Neuronal stem cell (in vitro differentiated cells): ENCODE results near the gene CHML. TPM values are rescaled to one million over a fixed set of nuclear protein-coding genes. Genes with fewer than 3 reads are reported as not detected.
A peak's percentile ranks its signal among the peaks of the same experiment; 100 is the strongest.

Experiments
- DNase-seq: peaks from one replicate; pipeline ENCODE4 v3.0.0-alpha.2; 2013; ENCODE audit warnings: low spot score
- H2AFZ ChIP-seq: one replicate; pipeline ENCODE4 v1.6.1; 2013; ENCODE audit warnings: mild to moderate bottlenecking, low read length, inconsistent platforms
- H2AK5ac ChIP-seq: 2 replicates; pipeline ENCODE4 v1.6.1; 2013; ENCODE audit warnings: low read depth, mild to moderate bottlenecking, inconsistent platforms, low read length, moderate library complexity, mixed read lengths
- H2BK120ac ChIP-seq: 2 replicates; pipeline ENCODE4 v1.6.1; 2013; ENCODE audit warnings: low read depth, mild to moderate bottlenecking, inconsistent platforms, low read length, moderate library complexity, mixed read lengths
- H2BK12ac ChIP-seq: one replicate; pipeline ENCODE4 v1.6.1; 2013; ENCODE audit warnings: low read length, inconsistent platforms
- H2BK15ac ChIP-seq: 2 replicates; pipeline ENCODE4 v1.6.1; 2013; ENCODE audit warnings: mild to moderate bottlenecking, low read length, inconsistent platforms, mixed read lengths
- H2BK5ac ChIP-seq: one replicate; pipeline ENCODE4 v1.6.1; 2013; ENCODE audit warnings: inconsistent platforms, mild to moderate bottlenecking, low read length, moderate library complexity
- H3K14ac ChIP-seq: one replicate; pipeline ENCODE4 v1.6.1; 2013; ENCODE audit warnings: low read length, inconsistent platforms
- H3K18ac ChIP-seq: 2 replicates; pipeline ENCODE4 v1.6.1; 2013; ENCODE audit warnings: low read length, inconsistent platforms
- H3K23ac ChIP-seq: 2 replicates; pipeline ENCODE4 v1.6.1; 2013; ENCODE audit warnings: low read depth, mild to moderate bottlenecking, mixed read lengths, low read length, inconsistent platforms; ENCODE audit not compliant: poor library complexity
- H3K27ac ChIP-seq: replicated peaks from 3 replicates; pipeline ENCODE4 v1.5.1; 2013; ENCODE audit warnings: low read length, inconsistent platforms
- H3K27me3 ChIP-seq, 3 experiments: 2 replicates each; pipeline ENCODE4 v1.6.1; 2013; ENCODE audit warnings: low read length in 3 of 3, mild to moderate bottlenecking in 2 of 3, inconsistent platforms in 1 of 3, low read depth in 1 of 3, mixed read lengths in 1 of 3, moderate library complexity in 1 of 3; ENCODE audit not compliant: control insufficient read depth in 3 of 3, insufficient read depth in 3 of 3
- H3K36me3 ChIP-seq, 2 donors: replicated peaks in 1 of 2; 2 replicates each; pipeline ENCODE4 v1.6.1; 2013; ENCODE audit warnings: low read length in 2 of 2; ENCODE audit not compliant: control insufficient read depth in 2 of 2, insufficient read depth in 2 of 2
- H3K4ac ChIP-seq: 2 replicates; pipeline ENCODE4 v1.6.1; 2013; ENCODE audit warnings: inconsistent platforms, mild to moderate bottlenecking, low read length, moderate library complexity
- H3K4me1 ChIP-seq, 2 donors: 1 replicate in 1 of 2; 2 replicates in 1 of 2; pipeline ENCODE4 v1.6.1; 2013; ENCODE audit warnings: low read length in 2 of 2, low read depth in 1 of 2; ENCODE audit not compliant: control insufficient read depth in 2 of 2, insufficient read depth in 1 of 2
- H3K4me2 ChIP-seq: one replicate; pipeline ENCODE4 v1.6.1; 2013; ENCODE audit warnings: mild to moderate bottlenecking, low read length, inconsistent platforms; ENCODE audit not compliant: insufficient read depth, poor library complexity, severe bottlenecking
- H3K4me3 ChIP-seq, 2 donors: 2 replicates each; pipeline ENCODE4 v1.5.1; 2013; ENCODE audit warnings: low read length in 2 of 2, mild to moderate bottlenecking in 2 of 2, inconsistent platforms in 1 of 2, moderate library complexity in 1 of 2
- H3K79me1 ChIP-seq: one replicate; pipeline ENCODE4 v1.6.1; 2013; ENCODE audit warnings: low read depth, mild to moderate bottlenecking, inconsistent platforms, low read length, moderate library complexity
- H3K9ac ChIP-seq: one replicate; pipeline ENCODE4 v1.6.1; 2013; ENCODE audit warnings: mild to moderate bottlenecking, low read depth, low read length, inconsistent platforms; ENCODE audit not compliant: poor library complexity
- H3K9me3 ChIP-seq, 2 donors: replicated peaks in 1 of 2; 2 replicates each; pipeline versions ENCODE3 to v1.6.1; 2013; ENCODE audit warnings: low read length in 2 of 2, mild to moderate bottlenecking in 2 of 2, inconsistent platforms in 1 of 2, low read depth in 1 of 2, mixed read lengths in 1 of 2, moderate library complexity in 1 of 2; ENCODE audit not compliant: control insufficient read depth in 2 of 2, insufficient read depth in 1 of 2
- H4K8ac ChIP-seq: one replicate; pipeline ENCODE4 v1.6.1; 2013; ENCODE audit warnings: low read depth, mild to moderate bottlenecking, inconsistent platforms, low read length, moderate library complexity
- H4K91ac ChIP-seq: one replicate; pipeline ENCODE4 v1.6.1; 2013; ENCODE audit warnings: low read length, low read depth, mild to moderate bottlenecking, inconsistent platforms; ENCODE audit not compliant: poor library complexity
- WGBS, 2 donors: extraction: QIAGEN DNeasy Blood & Tissue Kit; methylation state at CpG; one replicate each; pipeline ENCODE4 v1.1.7; 2013; ENCODE audit warnings: missing lambda C conversion rate in 2 of 2, mixed read lengths in 1 of 2; ENCODE audit not compliant: insufficient read length in 2 of 2, insufficient replicate concordance in 1 of 2; ENCODE audit errors: extremely low coverage in 2 of 2; 5-methylcytosine and 5-hydroxymethylcytosine counted together
- polyA plus RNA-seq, 2 experiments: library from polyadenylated mRNA; stranded (reverse); fragments of 200-250 nt; gene quantifications; one replicate each; pipeline ENCODE4 v1.2.3, GENCODE V29; 2013

The CHML gene
- polyA plus RNA-seq (2013, experiment 1 of 2), result 12.2 TPM
- polyA plus RNA-seq (2013, experiment 2 of 2), result 12.5 TPM

- peak; percentile 87 for DNase-seq
- H3K79me1 ChIP-seq, result no peaks in the 10 kb centered on the region
- peaks cover 0 to 23% of the 10 kb centered on the region in 2 donors for H3K9me3 ChIP-seq
- peaks cover 5 to 8% of the 10 kb centered on the region in 2 donors for H3K4me1 ChIP-seq
- H3K18ac ChIP-seq, result peak within 1 kb of the TSS; percentile 89
- no peak within 1 kb of the TSS for H2BK5ac ChIP-seq
- peaks cover 3 to 31% of the 10 kb centered on the region in 2 donors for H3K36me3 ChIP-seq
- peak within 1 kb of the TSS; percentile 5 for H3K4ac ChIP-seq
- H3K4me2 ChIP-seq, result peak within 1 kb of the TSS; percentile 51
- H3K27ac ChIP-seq, result peak within 1 kb of the TSS; percentile 84
- H2BK12ac ChIP-seq, result no peak within 1 kb of the TSS
- H2AFZ ChIP-seq, result peak within 1 kb of the TSS; percentile 95
- peak within 1 kb of the TSS; percentile 97 for H3K23ac ChIP-seq
- H2AK5ac ChIP-seq, result no peak within 1 kb of the TSS
- no peaks in the 10 kb centered on the region for H3K27me3 ChIP-seq
- H2BK120ac ChIP-seq, result no peak within 1 kb of the TSS
- WGBS, 2 donors, result no CpG with 5 or more reads among the region's 81 CpGs
- peak within 1 kb of the TSS; percentile 79 for H2BK15ac ChIP-seq
- peak within 1 kb of the TSS; percentile 97 for H3K9ac ChIP-seq
- H4K8ac ChIP-seq, result no peak within 1 kb of the TSS
- peak within 1 kb of the TSS; percentile 95 for H3K4me3 ChIP-seq
- H4K91ac ChIP-seq, result no peak within 1 kb of the TSS
- peak within 1 kb of the TSS; percentile 72 for H3K14ac ChIP-seq
Observed at GRCh38 chr1:241640149-241640866, at the start of gene CHML, which contains the start of gene OPN3. Gene CHML, minus strand, starts transcription at chr1:241640369. Its CDS starts 4,603 bp downstream, at chr1:241635766. Gene OPN3, minus strand, starts transcription at chr1:241640369. Its CDS starts 115 bp downstream, at chr1:241640254.

DNA sequence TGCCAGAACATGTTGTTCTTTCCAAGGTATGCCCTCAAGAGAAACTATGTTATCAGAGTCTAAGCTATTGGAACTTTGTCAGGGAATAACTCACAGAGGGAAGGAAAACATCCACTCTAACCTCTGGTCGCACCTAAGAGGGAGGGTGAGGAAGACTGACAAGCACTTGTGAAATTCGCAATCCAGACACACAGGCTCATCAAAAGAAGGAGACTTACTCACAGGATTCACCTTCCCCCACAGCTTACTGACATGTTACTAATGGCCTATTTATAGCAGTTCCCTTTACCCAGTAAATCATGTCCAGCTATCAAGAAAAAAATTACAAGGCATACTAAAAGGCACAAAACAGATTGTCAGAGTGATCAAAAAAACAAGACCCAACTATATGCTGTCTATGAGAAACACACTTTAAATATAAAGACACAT, 48.8 kb upstream of the CHML start:
- no peak overlapping the region for H2AFZ ChIP-seq
- no peaks in the 10 kb centered on the region for H3K79me1 ChIP-seq
- H3K4me2 ChIP-seq, result no peak overlapping the region
- no peak overlapping the region for H2BK120ac ChIP-seq
- no peak overlapping the region for H3K18ac ChIP-seq
- no peaks in the 10 kb centered on the region for H3K4me1 ChIP-seq
- H4K8ac ChIP-seq, result no peak overlapping the region
- H3K4ac ChIP-seq, result no peak overlapping the region
- no peaks in the 10 kb centered on the region for H3K9me3 ChIP-seq
- H2BK12ac ChIP-seq, result no peak overlapping the region
- no peak overlapping the region for H3K23ac ChIP-seq
- no peak overlapping the region for H3K14ac ChIP-seq
- H2BK5ac ChIP-seq, result no peak overlapping the region
- no peak overlapping the region for H3K9ac ChIP-seq
- H3K27me3 ChIP-seq, result no peaks in the 10 kb centered on the region
- DNase-seq, result no peak
- H3K4me3 ChIP-seq, result no peak overlapping the region
- no peak overlapping the region for H2AK5ac ChIP-seq
- H4K91ac ChIP-seq, result no peak overlapping the region
- no peak overlapping the region for H2BK15ac ChIP-seq
- no peak overlapping the region for H3K27ac ChIP-seq
- no CpG with 5 or more reads among the region's 2 CpGs for WGBS, 2 donors
- H3K36me3 ChIP-seq, result no peaks in the 10 kb centered on the region

DNA sequence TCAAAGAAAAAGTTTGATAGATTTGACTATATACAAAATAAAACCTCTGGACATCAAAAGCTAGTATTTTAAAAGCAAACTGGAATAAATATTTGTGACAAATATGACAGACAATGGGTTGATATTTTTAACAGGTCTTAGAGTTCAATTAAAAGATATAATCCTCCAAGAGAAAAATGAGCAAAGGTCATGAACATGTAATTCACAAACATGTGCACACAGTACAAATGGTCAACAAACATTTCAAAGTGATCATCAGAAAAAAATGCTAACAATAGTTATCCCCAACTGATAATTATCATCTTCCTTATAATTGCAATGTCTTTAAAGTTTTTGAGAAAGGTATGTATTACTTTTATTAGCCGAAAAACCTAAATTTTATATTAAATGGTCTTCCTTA, 43.9 kb upstream of the CHML start:
- H3K9ac ChIP-seq, result no peak overlapping the region
- no peak overlapping the region for H2BK12ac ChIP-seq
- no peaks in the 10 kb centered on the region for H3K4me1 ChIP-seq
- no peak overlapping the region for H3K23ac ChIP-seq
- no peak overlapping the region for H3K4ac ChIP-seq
- WGBS, 2 donors, result no CpG with 5 or more reads among the region's 1 CpG
- no peak overlapping the region for H3K4me2 ChIP-seq
- H3K27me3 ChIP-seq, result no peaks in the 10 kb centered on the region
- no peaks in the 10 kb centered on the region for H3K9me3 ChIP-seq
- no peak overlapping the region for H3K4me3 ChIP-seq
- no peak overlapping the region for H2BK120ac ChIP-seq
- H2BK5ac ChIP-seq, result no peak overlapping the region
- H3K14ac ChIP-seq, result no peak overlapping the region
- H3K27ac ChIP-seq, result no peak overlapping the region
- H3K18ac ChIP-seq, result no peak overlapping the region
- H3K79me1 ChIP-seq, result no peaks in the 10 kb centered on the region
- no peak overlapping the region for H2AFZ ChIP-seq
- no peak for DNase-seq
- H4K91ac ChIP-seq, result no peak overlapping the region
- no peaks in the 10 kb centered on the region for H3K36me3 ChIP-seq
- no peak overlapping the region for H4K8ac ChIP-seq
- H2BK15ac ChIP-seq, result no peak overlapping the region
- no peak overlapping the region for H2AK5ac ChIP-seq

- Histone ChIP-seq H3K14ac (no peak overlapping the region), H3K4ac (no peak overlapping the region), H3K4me1 (no peaks in the 10 kb centered on the region), H3K9ac (no peak overlapping the region), H2BK15ac (no peak overlapping the region), H2AK5ac (no peak overlapping the region), H3K4me2 (no peak overlapping the region), H4K91ac (no peak overlapping the region), H3K36me3 (no peaks in the 10 kb centered on the region), H2AFZ (no peak overlapping the region), H3K27ac (no peak overlapping the region), H3K79me1 (no peaks in the 10 kb centered on the region), H3K9me3 (no peaks in the 10 kb centered on the region), H2BK12ac (no peak overlapping the region), H3K27me3 (no peaks in the 10 kb centered on the region), H3K23ac (no peak overlapping the region), H3K18ac (no peak overlapping the region), H2BK120ac (no peak overlapping the region), H3K4me3 (no peak overlapping the region), H4K8ac (no peak overlapping the region), H2BK5ac (no peak overlapping the region)
- WGBS, 2 donors, result no CpG with 5 or more reads among the region's 2 CpGs
- no peak for DNase-seq
Observed at GRCh38 chr1:241682921-241683320, 42.8 kb upstream of the CHML start.
